Heart left ventricle (tissue), 16 donors: ENCODE measurements around the gene OR52E6. TPM values are rescaled to one million over a fixed set of nuclear protein-coding genes. Genes with fewer than 3 reads are reported as not detected.

Experiments used
- ATAC-seq, 4 donors: fragments of 200-7000 bp; cut with Tn5 transposase; one replicate each; pipeline ENCODE4 v1.9.1; 2020 to 2022; ENCODE audit warnings: moderate library complexity in 4 of 4, mild to moderate bottlenecking in 3 of 4, moderate number of reproducible peaks in 1 of 4
- DNase-seq, 5 donors: peaks; one replicate each; pipeline ENCODE4 v3.0.0-alpha.2; 2020
- H3K27ac ChIP-seq, 12 donors: fragments of 200-600 bp; sonication (generic) in 4 of 12; one replicate each; pipeline versions ENCODE4 v1.5.0 to v1.8.0; 2016 to 2022; ENCODE audit warnings: mild to moderate bottlenecking in 2 of 12
- H3K27me3 ChIP-seq, 9 donors: fragments of 200-600 bp; sonication (generic) in 2 of 9; one replicate each; pipeline versions ENCODE4 v1.5.1 to v1.8.0; 2016 to 2022; ENCODE audit warnings: mild to moderate bottlenecking in 3 of 9
- H3K36me3 ChIP-seq, 9 donors: fragments of 200-600 bp; sonication (generic) in 2 of 9; one replicate each; pipeline versions ENCODE4 v1.5.0 to v1.8.0; 2018 to 2022; ENCODE audit warnings: mild to moderate bottlenecking in 2 of 9
- H3K4me1 ChIP-seq, 12 donors: fragments of 200-600 bp; sonication (generic) in 4 of 12; one replicate each; pipeline versions ENCODE4 v1.5.0 to v1.8.0; 2016 to 2022; ENCODE audit warnings: mild to moderate bottlenecking in 3 of 12
- H3K4me3 ChIP-seq, 12 donors: fragments of 200-600 bp; sonication (generic) in 4 of 12; one replicate each; pipeline versions ENCODE4 v1.5.0 to v1.8.0; 2017 to 2022; ENCODE audit warnings: mild to moderate bottlenecking in 9 of 12, moderate library complexity in 4 of 12
- H3K9me3 ChIP-seq, 12 donors: fragments of 200-600 bp; sonication (generic) in 4 of 12; one replicate each; pipeline versions ENCODE4 v1.5.0 to v1.8.0; 2016 to 2022; ENCODE audit warnings: mild to moderate bottlenecking in 1 of 12
- POLR2A ChIP-seq, 2 donors: fragments of 450-650 bp; IDR thresholded peaks; one replicate each; pipeline ENCODE4 v1.6.1; 2017; ENCODE audit warnings: antibody characterized with exemption in 2 of 2, mild to moderate bottlenecking in 2 of 2, moderate library complexity in 2 of 2
- WGBS, 4 donors: extraction: QIAGEN DNeasy Blood & Tissue Kit in 2 of 4; methylation state at CpG; one replicate each; pipeline versions ENCODE4 v1.1.5 to v1.1.7; 2013 to 2018; 5-methylcytosine and 5-hydroxymethylcytosine counted together
- intact Hi-C, 10 donors: fragments of 100-400 bp; cut with DNase I; formaldehyde crosslinking; loops; one replicate each; pipeline versions ENCODE4 v1.11.1 to v1.14.2; 2022
- polyA plus RNA-seq, 2 donors: library from polyadenylated mRNA; stranded (reverse); fragments of 200-250 nt; gene quantifications; one replicate each; pipeline ENCODE4 v1.2.3, GENCODE V29; 2013
- total RNA-seq, 9 donors: library from RNA; depleted of rRNA in 2 of 9; stranded (reverse); fragments of >200 nt in 2 of 9; fragmentation: NEBNext Ultra II Directional in 3 of 9; extraction: Animal tissue kit (Norgen Biotek cat#: 25700) in 3 of 9; gene quantifications; one replicate each; pipeline versions ENCODE4 v1.1.0 to v1.2.4, GENCODE V29; 2016 to 2023
- TF ChIP-seq, protein P1 (sequence below), 12 donors: fragments of 200-600 bp; sonication (generic) in 4 of 12; IDR thresholded peaks; one replicate each; pipeline versions ENCODE4 v1.5.0 to v1.8.0; 2018 to 2022; ENCODE audit warnings: antibody characterized with exemption in 12 of 12, mild to moderate bottlenecking in 5 of 12
- donor health status: ischemic (EF 13 %, LVEDD 7.1; RV severe dilation, severe dysfunction).
- donor health status: healthy with polysubstance abuse.
- donor health status: DM: no; HTN: yes; CAD: no.
- donor health status: DM: no; HTN: no; CAD: no.
- donor health status: ischemic (EF 25% LVEDD 6.9; RV normal size, moderate dysfunction).
- donor health status: ischemic (EF 25% LVEDD 5.7; RV mildly dilated, moderate dysfunction).
- donor health status: healthy.
- donor health status: DM: yes; HTN: yes; CAD: no.
- donor health status: ischemic (EF 35%, LVEDD 5.7; RV mildly dilated, moderate dysfunction).
- donor health status: nonischemic (EF 11% LVEDD 7.7; RV severe dilation, severe dysfunction).
- donor health status: DM: yes; HTN: yes; CAD: no.
- donor health status: PGD.
- donor health status: ischemic (EF 29% LVEDD 5.4; RV normal size, mild dysfunction).
- donor health status: nonischemic (EF 23%, LVEDD 6.1; RV moderate dilation, normal function).

The OR52E6 gene
- total and polyA plus RNA-seq, 11 donors = not detected

- DNase-seq (peak in 4 of 5 donors; percentile 63 to 70 (median 66)), ATAC-seq (peak in 3 of 4 donors; percentile 88 to 92 (median 90))
- H3K27ac ChIP-seq = no peak within 1 kb of the TSS
- no peak for TF ChIP-seq POLR2A (IDR thresholded peaks at IDR 0.05)
- TF ChIP-seq, protein P1, sequence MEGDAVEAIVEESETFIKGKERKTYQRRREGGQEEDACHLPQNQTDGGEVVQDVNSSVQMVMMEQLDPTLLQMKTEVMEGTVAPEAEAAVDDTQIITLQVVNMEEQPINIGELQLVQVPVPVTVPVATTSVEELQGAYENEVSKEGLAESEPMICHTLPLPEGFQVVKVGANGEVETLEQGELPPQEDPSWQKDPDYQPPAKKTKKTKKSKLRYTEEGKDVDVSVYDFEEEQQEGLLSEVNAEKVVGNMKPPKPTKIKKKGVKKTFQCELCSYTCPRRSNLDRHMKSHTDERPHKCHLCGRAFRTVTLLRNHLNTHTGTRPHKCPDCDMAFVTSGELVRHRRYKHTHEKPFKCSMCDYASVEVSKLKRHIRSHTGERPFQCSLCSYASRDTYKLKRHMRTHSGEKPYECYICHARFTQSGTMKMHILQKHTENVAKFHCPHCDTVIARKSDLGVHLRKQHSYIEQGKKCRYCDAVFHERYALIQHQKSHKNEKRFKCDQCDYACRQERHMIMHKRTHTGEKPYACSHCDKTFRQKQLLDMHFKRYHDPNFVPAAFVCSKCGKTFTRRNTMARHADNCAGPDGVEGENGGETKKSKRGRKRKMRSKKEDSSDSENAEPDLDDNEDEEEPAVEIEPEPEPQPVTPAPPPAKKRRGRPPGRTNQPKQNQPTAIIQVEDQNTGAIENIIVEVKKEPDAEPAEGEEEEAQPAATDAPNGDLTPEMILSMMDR (IDR thresholded peaks at IDR 0.05) = peak; percentile 66 to 89 (median 84)
- WGBS, 4 donors = 7 to 32% (median 8%) methylated on average over 24 of the region's 24 CpGs
- H3K36me3 ChIP-seq = no peaks in the 10 kb centered on the region
- H3K4me3 ChIP-seq = peak within 1 kb of the TSS; percentile 17 to 66 (median 54)
- intact Hi-C loops = loop anchor here (1.0 to 10.0 kb wide), 15 partner anchors 204 to 1174 kb away; partner anchors contain the start of genes OR51D1 (in 1 of the 10), OR51V1 (in 1 of the 10) and TRIM6 (in 1 of the 10)
- H3K9me3 ChIP-seq = peaks cover 0 to 12% (median 0%) of the 10 kb centered on the region in 12 donors
- H3K27me3 ChIP-seq = peaks cover 0 to 2% (median 0%) of the 10 kb centered on the region in 9 donors
- H3K4me1 ChIP-seq = peaks cover 0 to 12% (median 0%) of the 10 kb centered on the region in 12 donors
Measured at GRCh38 chr11:5808500-5809121, 33.1 kb downstream of the OR52E6 start, which contains the start of gene OR52N2. TSS of gene OR52N2 (plus strand) at chr11:5808924. CDS start at chr11:5820336, 11,412 bp downstream.

DNA sequence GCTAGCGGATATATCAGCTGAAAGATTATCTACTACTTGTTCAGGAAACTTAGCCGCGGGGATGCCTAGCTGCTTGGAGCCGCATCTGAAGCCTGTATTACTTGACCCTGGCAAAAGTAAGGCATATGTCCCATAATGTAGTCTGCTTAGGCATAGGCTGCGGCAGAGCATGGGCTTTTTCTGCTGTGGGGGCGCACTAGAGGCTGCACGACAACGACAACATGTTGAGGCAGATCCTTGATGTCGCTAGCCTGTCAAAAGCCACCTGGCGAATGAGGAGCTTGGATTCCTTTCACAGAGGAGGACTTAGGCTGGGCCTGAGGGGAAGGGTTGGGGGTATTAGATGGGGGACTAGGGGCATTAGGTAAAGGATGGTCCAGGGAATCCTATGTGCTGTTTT is 34.1 kb downstream of the OR52E6 start:
- DNase-seq = no peak

GRCh38 chr11:5803982-5804381 is 37.7 kb downstream of the OR52E6 start:
- WGBS, 4 donors = 81 to 93% (median 87%) methylated on average over 5 of the region's 5 CpGs
- TF ChIP-seq POLR2A (IDR thresholded peaks at IDR 0.05) = no peak
- TF ChIP-seq, protein P1 (IDR thresholded peaks at IDR 0.05) = no peak
- H3K27ac ChIP-seq = no peak overlapping the region
- peaks cover 0 to 13% (median 0%) of the 10 kb centered on the region in 12 donors for H3K9me3 ChIP-seq
- intact Hi-C loops = loop anchor here in 7 of 10 donors (10.0 kb wide), 5 partner anchors 199 to 1169 kb away; partner anchors contain the start of genes OR51D1 (in 1 of the 7), OR51V1 (in 1 of the 7) and TRIM6 (in 1 of the 7)
- no peaks in the 10 kb centered on the region for H3K36me3 ChIP-seq
- H3K4me1 ChIP-seq = peaks cover 0 to 8% (median 0%) of the 10 kb centered on the region in 12 donors
- DNase-seq (no peak), ATAC-seq (no peak)
- H3K27me3 ChIP-seq = peaks cover 0 to 2% (median 0%) of the 10 kb centered on the region in 9 donors
- H3K4me3 ChIP-seq = no peak overlapping the region

More for the DNA sequence above, 34.1 kb downstream of the OR52E6 start:
- TF ChIP-seq POLR2A (IDR thresholded peaks at IDR 0.05) = no peak
- TF ChIP-seq, protein P1 (IDR thresholded peaks at IDR 0.05) = no peak
- H3K4me3 ChIP-seq = no peak overlapping the region
- no peaks in the 10 kb centered on the region for H3K36me3 ChIP-seq
- H3K27ac ChIP-seq = no peak overlapping the region
- intact Hi-C loops = loop anchor here in 8 of 10 donors (1.0 to 10.0 kb wide), 10 partner anchors 123 to 1173 kb away; partner anchors contain the start of genes OR51D1 (in 1 of the 8), OR51V1 (in 1 of the 8) and TRIM6 (in 1 of the 8)
- ATAC-seq = no peak
- peaks cover 0 to 12% (median 0%) of the 10 kb centered on the region in 12 donors for H3K4me1 ChIP-seq
- peaks cover 0 to 13% (median 0%) of the 10 kb centered on the region in 12 donors for H3K9me3 ChIP-seq
- WGBS, 4 donors = 49 to 57% (median 52%) methylated on average over 8 to 10 of the region's 10 CpGs
- peaks cover 0 to 2% (median 0%) of the 10 kb centered on the region in 9 donors for H3K27me3 ChIP-seq

- no peak overlapping the region for H3K4me3 ChIP-seq
- no peak for DNase-seq
- H3K9me3 ChIP-seq = peaks cover 0 to 12% (median 0%) of the 10 kb centered on the region in 12 donors
- 84 to 88% (median 86%) methylated on average over 6 of the region's 6 CpGs for WGBS, 4 donors
- TF ChIP-seq POLR2A (IDR thresholded peaks at IDR 0.05) = no peak
- TF ChIP-seq, protein P1 (IDR thresholded peaks at IDR 0.05) = no peak
- H3K36me3 ChIP-seq = no peaks in the 10 kb centered on the region
- no peak overlapping the region for H3K27ac ChIP-seq
- no peaks in the 10 kb centered on the region for H3K4me1 ChIP-seq
- intact Hi-C loops = no loop called here
- ATAC-seq = no peak
- H3K27me3 ChIP-seq = no peaks in the 10 kb centered on the region
Measured at GRCh38 chr11:5796541-5796940, 45.2 kb downstream of the OR52E6 start.
